ENCODE results near the gene YBX3.
"Not testable (repeated sequence)": the region's sequence is repeated elsewhere in the genome, so short reads cannot be mapped to it uniquely, and the experiment has no call there.

Gene YBX3

DNA sequence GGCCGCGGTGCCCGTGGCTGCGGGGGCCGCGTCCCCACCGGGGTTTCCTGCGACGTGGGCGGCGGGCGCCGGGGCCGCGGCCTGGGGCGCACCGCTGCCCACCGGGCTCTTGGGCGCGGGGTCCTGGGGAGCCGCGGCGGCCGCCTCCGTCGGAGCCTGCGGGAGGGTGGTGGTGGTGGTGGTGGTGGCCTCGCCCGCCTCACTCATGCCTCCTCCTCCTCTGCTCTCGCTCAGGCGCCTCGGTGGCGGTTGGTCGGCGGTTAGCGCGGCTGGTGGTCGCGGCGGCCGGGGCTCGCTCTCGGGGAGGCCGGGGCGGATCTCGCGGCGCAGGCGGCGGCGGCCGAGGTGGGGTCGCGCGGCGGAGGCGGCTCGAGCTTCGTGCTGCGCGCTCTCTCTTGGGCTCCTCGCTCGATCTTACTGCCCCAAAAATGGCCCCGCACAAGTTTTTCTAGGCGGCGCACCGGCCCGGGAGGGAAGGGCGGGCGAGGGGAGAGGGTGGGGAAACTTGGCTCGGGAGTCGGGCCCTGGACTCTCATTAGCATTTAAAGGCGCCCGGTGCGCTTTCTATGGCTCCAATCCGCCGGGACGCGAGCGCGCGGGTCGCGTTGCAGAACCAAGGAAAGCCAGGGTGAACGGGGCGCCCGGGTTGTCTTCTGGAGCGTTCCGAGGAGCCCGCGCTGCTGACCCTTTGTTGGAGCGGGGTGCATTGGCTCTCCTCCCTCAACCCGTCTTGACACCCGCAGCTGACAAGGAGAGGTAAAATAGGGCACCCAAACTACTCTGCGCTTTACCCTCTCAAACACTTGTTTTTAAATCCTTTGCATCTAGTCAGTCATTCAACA lies at the start of gene YBX3:
Gene YBX3, minus strand, starts transcription at position 419 of the 842 bp plus-strand sequence. Its CDS starts 212 bp downstream, at position 207.
- DNase-seq (ENCODE audit: low read depth in 1 of 2, low spot score in 1 of 2): no peak

GRCh38 chr12:10771132-10771733 lies 48.1 kb upstream of the YBX3 start:
- no peak for DNase-seq (ENCODE audit: low read depth in 1 of 2, low spot score in 1 of 2)

- DNase-seq (ENCODE audit: low read depth in 1 of 2, low spot score in 1 of 2): no peak
These were observed 36.5 kb upstream of the YBX3 start for GRCh38 chr12:10759657-10760056.

DNA sequence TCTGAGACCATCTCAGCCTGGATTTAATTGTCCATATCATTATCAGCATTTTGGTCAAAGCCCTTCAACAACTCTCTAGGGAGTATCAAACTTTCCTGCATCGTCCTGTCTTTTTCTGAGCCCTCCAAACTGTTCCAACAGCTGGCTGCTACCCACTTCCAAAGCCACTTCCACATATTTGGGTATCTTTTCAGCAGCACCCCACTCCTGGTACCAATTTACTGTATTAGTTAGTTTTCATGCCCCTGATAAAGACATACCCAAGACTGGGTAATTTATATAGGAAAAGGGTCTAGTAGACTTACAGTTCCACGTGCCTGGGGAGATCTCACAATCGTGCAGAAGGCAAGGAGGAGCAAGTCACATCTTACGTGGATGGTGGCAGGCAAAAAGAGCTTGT lies 33.1 kb upstream of the YBX3 start:
- no peak for DNase-seq (ENCODE audit: low read depth in 1 of 2, low spot score in 1 of 2)

GRCh38 chr12:10753059-10753458 lies 29.9 kb upstream of the YBX3 start:
- DNase-seq (ENCODE audit: low read depth in 1 of 2, low spot score in 1 of 2): no peak

- no peak for DNase-seq (ENCODE audit: low read depth in 1 of 2, low spot score in 1 of 2)
These were observed 27.2 kb upstream of the YBX3 start for GRCh38 chr12:10750385-10750727.

DNA sequence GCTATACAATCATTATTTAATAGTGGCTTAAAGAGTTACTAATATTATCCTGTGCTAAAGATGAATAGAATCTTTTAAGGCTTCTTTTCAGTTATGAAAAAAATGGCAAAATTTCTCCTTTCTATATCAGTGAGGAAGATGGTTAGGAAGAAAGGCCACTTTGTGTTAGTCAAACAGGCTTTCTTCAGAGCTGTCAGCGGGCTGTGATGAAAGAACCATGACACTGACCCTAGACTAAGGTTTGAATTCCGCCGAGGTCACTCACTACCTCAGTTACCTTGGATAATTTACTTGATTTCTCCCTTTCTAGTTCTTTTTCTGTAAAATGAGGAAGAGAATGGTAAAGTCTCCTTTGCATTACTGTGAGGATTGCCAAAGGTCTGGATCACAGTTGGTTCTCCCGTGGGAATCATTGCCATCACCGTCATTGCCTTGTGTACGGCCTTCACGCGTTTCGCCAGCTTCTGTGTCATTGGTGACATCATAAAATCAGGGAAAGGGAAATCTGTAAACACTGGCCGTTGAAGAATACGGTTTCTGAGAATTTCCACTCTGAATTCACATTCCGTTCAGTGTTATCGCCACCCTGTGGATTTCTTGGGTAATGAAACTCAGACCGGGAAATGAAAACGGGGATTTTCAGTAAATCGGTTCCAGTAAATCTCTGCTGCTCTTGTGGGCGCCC lies 26.7 kb upstream of the YBX3 start:
- peak; percentile 7 to 30 for DNase-seq (ENCODE audit: low read depth in 1 of 2, low spot score in 1 of 2)

DNA sequence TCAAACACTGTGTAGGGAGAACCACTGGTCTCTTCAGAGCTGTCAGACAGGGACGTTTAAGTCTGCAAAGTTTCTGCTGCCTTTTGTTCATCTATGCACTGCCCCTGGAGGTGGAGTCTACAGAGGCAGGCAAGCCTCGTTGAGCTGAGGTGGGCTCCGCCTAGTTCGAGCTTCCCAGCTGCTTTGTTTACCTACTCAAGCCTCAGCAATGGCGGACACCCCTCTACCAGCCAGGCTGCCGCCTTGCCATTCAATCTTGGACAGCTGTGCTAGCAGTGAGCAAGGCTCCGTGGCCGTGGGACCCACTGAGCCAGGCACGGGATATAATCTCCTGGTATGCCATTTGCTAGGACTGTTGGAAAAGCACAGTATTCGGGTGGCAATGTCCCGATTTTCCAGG lies 24.6 kb upstream of the YBX3 start:
- DNase-seq (ENCODE audit: low read depth in 1 of 2, low spot score in 1 of 2): no peak

GRCh38 chr12:10743420-10743819 lies 20.3 kb upstream of the YBX3 start:
- DNase-seq (ENCODE audit: low read depth in 1 of 2, low spot score in 1 of 2): not testable (repeated sequence)

DNA sequence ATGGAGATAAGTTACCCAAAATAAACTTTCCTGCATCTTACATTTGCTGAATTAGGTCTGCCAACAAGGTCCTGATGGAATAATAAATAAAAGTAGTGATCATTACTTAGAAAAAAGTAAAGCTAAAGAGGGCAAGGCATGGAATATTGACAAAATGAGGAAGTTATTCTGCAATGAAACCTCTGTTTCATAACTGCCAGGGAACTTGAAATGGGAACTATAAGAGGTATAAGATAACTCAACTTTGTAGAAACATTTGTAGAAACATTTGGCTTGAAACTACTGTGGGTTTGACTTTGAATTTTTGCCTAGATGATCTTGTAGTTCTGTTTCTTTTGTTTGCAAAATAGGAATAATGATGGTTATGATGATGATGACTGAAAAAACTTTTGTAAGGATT lies 18.7 kb upstream of the YBX3 start:
- no peak for DNase-seq (ENCODE audit: low read depth in 1 of 2, low spot score in 1 of 2)

DNA sequence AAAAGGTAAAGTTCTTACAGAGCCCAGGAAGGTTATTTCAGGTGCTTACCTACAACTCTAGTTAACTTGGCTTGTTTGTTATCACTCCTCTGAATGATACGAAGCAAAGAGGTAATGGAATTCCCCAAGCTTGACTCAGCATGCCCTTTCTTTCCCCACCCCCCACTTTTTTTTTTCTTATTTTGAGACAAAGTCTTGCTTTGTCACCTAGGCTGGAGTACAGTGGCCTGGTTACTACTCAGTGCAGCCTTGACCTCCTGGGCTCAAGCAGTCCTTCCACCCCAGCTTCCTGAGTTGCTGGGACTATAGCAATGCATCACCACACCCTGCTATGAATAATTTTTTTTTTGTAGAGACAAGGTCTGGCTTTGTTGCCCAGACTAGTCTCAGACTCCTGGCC lies 17.1 kb upstream of the YBX3 start:
- DNase-seq (ENCODE audit: low read depth in 1 of 2, low spot score in 1 of 2): no peak

DNA sequence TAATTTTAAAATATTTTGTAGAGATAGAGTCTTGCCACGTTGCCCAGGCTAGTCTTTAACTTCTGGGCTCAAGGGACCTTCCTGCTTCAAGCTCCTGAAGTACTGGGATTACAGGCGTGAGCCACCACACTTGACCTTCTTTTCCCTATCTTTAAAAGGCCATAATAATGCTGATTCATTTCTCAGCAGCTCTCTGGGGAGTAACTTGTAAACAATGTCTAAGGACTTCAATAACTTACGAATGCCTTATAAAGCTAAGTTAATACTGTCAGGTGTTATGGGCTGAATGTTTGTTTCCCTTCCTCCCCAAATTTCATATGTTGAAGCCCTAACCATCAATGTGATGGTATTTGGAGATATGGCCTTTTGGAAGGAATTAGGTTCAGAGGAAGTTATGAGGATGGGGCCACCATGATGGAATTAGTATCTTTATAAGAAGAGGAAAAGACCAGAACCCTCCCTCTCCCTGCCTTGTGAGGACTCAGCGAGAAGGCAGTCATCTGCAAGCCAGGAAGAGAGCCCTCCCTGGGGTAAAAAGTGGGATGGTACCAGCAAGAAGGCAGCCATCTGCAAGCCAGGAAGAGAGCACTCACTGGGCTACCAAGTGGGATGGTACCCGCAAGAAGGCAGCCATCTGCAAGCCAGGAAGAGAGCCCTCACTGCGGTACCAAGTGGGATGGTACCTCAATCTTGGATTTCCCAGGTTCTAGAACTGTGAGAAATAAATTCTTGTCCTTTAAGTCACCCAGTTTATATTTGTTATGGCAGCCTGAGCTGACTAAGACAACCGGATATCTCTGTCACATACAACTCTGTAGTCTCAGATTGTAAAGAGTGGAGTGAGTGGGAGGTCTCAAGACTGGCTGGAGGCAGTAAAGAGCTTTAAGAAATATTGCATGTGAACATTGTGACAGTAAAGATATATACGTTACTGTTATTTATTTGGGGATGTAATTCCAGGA lies 16.3 kb upstream of the YBX3 start:
- no peak for DNase-seq (ENCODE audit: low read depth in 1 of 2, low spot score in 1 of 2)

GRCh38 chr12:10737249-10737648 lies 14.1 kb upstream of the YBX3 start:
- DNase-seq (ENCODE audit: low read depth in 1 of 2, low spot score in 1 of 2): no peak

GRCh38 chr12:10736463-10736862 lies 13.3 kb upstream of the YBX3 start:
- DNase-seq (ENCODE audit: low read depth in 1 of 2, low spot score in 1 of 2): no peak

- no peak for DNase-seq (ENCODE audit: low read depth in 1 of 2, low spot score in 1 of 2)
These were observed 12.3 kb upstream of the YBX3 start for GRCh38 chr12:10735428-10735827.

DNA sequence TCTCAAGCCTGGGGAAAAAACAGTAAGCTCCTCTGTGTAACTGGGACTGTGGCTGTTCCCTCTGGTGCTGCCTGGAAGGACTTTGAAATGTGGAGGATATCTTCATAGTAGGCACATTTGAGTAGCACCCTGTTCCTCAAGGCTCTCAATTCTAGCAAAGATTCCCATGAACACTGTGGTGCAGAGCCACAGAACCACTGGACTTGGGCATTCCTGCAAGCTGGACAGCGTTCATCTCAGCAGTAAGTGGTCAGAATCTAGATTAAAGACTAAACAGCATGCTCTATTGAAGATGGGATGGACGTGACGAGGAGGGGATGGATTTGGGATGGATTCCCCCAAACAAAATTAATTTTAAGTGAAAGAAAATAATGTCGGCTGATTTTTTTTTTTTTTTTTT lies 9.4 kb upstream of the YBX3 start:
- no peak for DNase-seq (ENCODE audit: low read depth in 1 of 2, low spot score in 1 of 2)

DNA sequence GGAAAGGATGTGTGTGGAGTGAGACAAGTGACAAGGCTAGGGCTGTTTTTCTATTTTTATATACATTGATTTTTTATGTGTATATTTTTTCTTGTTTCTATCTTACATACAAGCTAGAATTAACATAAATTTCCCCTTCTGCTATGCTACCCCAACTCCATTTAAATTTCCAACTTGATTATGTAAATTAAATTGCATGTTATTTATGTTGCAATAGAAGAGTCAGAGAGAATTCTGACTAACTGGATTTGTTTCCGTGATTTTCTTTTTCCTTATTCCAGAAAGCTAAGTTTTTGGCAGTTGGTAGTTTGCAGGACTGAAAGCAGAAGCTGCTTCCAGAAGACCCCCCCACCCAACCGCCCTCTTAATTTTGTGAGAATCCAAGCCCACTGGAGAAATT lies 8.9 kb upstream of the YBX3 start:
- DNase-seq (ENCODE audit: low read depth in 1 of 2, low spot score in 1 of 2): no peak

GRCh38 chr12:10730559-10730958 lies 7.4 kb upstream of the YBX3 start:
- no peak for DNase-seq (ENCODE audit: low read depth in 1 of 2, low spot score in 1 of 2)

DNA sequence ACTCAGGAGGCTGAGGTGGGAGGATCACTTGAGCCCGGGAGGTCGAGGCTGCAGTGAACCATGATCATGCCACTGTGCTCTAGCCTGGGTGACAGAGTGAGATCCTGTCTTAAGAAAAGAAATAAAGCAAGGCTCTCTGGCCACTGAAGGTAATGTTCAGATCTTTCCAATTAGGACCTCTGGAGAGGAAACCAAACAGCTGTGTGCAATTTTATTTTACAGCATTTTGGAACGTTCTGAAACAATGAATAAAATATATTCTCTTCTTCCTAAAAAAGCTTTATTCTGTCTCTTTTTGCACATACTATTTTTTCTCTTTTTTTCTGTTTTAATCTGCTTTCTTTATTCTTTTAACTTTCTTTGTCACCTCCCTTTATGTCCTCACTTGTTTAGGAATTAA lies 5.0 kb upstream of the YBX3 start:
- DNase-seq (ENCODE audit: low read depth in 1 of 2, low spot score in 1 of 2): no peak

GRCh38 chr12:10726945-10727344 lies 3.8 kb upstream of the YBX3 start:
- DNase-seq (ENCODE audit: low read depth in 1 of 2, low spot score in 1 of 2): no peak

GRCh38 chr12:10725003-10725402 lies 1.9 kb upstream of the YBX3 start:
- DNase-seq (ENCODE audit: low read depth in 1 of 2, low spot score in 1 of 2): no peak
